T-helper 1 cell treated with Interleukin-12 subunit alpha and Interleukin-12 subunit beta and Interleukin-4 antibody, amounts not matched to agents 30 ng/mL and 1 ng/mL, for 36 hours (primary cell): ENCODE measurements around the gene KRTAP19-3. TPM values are rescaled to one million over a fixed set of nuclear protein-coding genes. Genes with fewer than 3 reads are reported as not detected.

Experiments used
- total RNA-seq: library from RNA; stranded (reverse); gene quantifications from 2 replicates; pipeline ENCODE4 v1.2.3, GENCODE V29; 2022

The KRTAP19-3 gene
- total RNA-seq, 1 donor from 2014 or later, result not detected

Other genes with a start within 250 kb of the KRTAP19-3 start
- not detected in 2 replicates for gene KRTAP24-1, start 209.1 kb downstream of the KRTAP19-3 start, total RNA-seq
- not detected in 2 replicates for gene KRTAP25-1, start 202.5 kb downstream of the KRTAP19-3 start, total RNA-seq
- gene KRTAP26-1, start 171.7 kb downstream of the KRTAP19-3 start, total RNA-seq, result not detected in 2 replicates
- not detected in 2 replicates for gene KRTAP27-1, start 154.3 kb downstream of the KRTAP19-3 start, total RNA-seq
- not detected in 2 replicates for gene KRTAP23-1, start 143.4 kb downstream of the KRTAP19-3 start, total RNA-seq
- gene KRTAP13-2, start 119.7 kb downstream of the KRTAP19-3 start, total RNA-seq, result not detected in 2 replicates
- gene KRTAP13-1, start 96.0 kb downstream of the KRTAP19-3 start, total RNA-seq, result not detected in 2 replicates
- gene KRTAP13-3, start 66.1 kb downstream of the KRTAP19-3 start, total RNA-seq, result not detected in 2 replicates
- not detected in 2 replicates for gene KRTAP13-4, start 61.8 kb downstream of the KRTAP19-3 start, total RNA-seq
- not detected in 2 replicates for gene KRTAP15-1, start 51.7 kb downstream of the KRTAP19-3 start, total RNA-seq
- gene KRTAP19-1, start 11.6 kb downstream of the KRTAP19-3 start, total RNA-seq, result not detected in 2 replicates
- gene KRTAP19-2, start 4.6 kb downstream of the KRTAP19-3 start, total RNA-seq, result not detected in 2 replicates
- not detected in 2 replicates for gene KRTAP19-4, start 5.2 kb upstream of the KRTAP19-3 start, total RNA-seq
- not detected in 2 replicates for gene KRTAP19-5, start 10.1 kb upstream of the KRTAP19-3 start, total RNA-seq
- gene KRTAP19-6, start 49.9 kb upstream of the KRTAP19-3 start, total RNA-seq, result not detected in 2 replicates
- gene KRTAP19-7, start 69.3 kb upstream of the KRTAP19-3 start, total RNA-seq, result not detected in 2 replicates
- gene KRTAP22-2, start 98.4 kb upstream of the KRTAP19-3 start, total RNA-seq, result not detected in 2 replicates
- not detected in 2 replicates for gene KRTAP6-3, start 100.4 kb upstream of the KRTAP19-3 start, total RNA-seq
- not detected in 2 replicates for gene KRTAP6-2, start 106.9 kb upstream of the KRTAP19-3 start, total RNA-seq
- not detected in 2 replicates for gene KRTAP22-1, start 109.1 kb upstream of the KRTAP19-3 start, total RNA-seq
- not detected in 2 replicates for gene KRTAP6-1, start 121.9 kb upstream of the KRTAP19-3 start, total RNA-seq
- not detected in 2 replicates for gene KRTAP20-1, start 124.4 kb upstream of the KRTAP19-3 start, total RNA-seq
- gene KRTAP20-4, start 128.6 kb upstream of the KRTAP19-3 start, total RNA-seq, result not detected in 2 replicates
- gene KRTAP20-2, start 143.2 kb upstream of the KRTAP19-3 start, total RNA-seq, result not detected in 2 replicates
- not detected in 2 replicates for gene KRTAP20-3, start 150.9 kb upstream of the KRTAP19-3 start, total RNA-seq
- not detected in 2 replicates for gene KRTAP21-3, start 226.8 kb upstream of the KRTAP19-3 start, total RNA-seq